HepG2 (cell line): ENCODE results near the gene ATG2B. TPM values are rescaled to one million over a fixed set of nuclear protein-coding genes. Genes with fewer than 3 reads are reported as not detected.

Source experiments
- ARID4A ChIP-seq: sonication (generic); formaldehyde crosslinking; IDR thresholded peaks from 2 replicates; pipeline ENCODE4 v1.5.0; 2020; ENCODE audit warnings: mild to moderate bottlenecking, missing genetic modification reagents, borderline replicate concordance
- BHLHE40 ChIP-seq: IDR thresholded peaks from 2 replicates; pipeline ENCODE4 v1.6.1; 2011; ENCODE audit warnings: low read length, improper control_type of control experiment
- CTCF ChIP-seq: sonication (generic); formaldehyde crosslinking; IDR thresholded peaks from 2 replicates; pipeline ENCODE4 v1.5.0; 2020; ENCODE audit warnings: mild to moderate bottlenecking, missing genetic modification reagents, moderate library complexity
- KAT7 ChIP-seq: IDR thresholded peaks from 2 replicates; pipeline ENCODE4 v1.6.1; 2018; ENCODE audit warnings: borderline replicate concordance, missing compliant biosample characterization
- MLX ChIP-seq: IDR thresholded peaks from 2 replicates; pipeline ENCODE4 v1.6.1; 2016
- SALL2 ChIP-seq: sonication (generic); formaldehyde crosslinking; IDR thresholded peaks from 2 replicates; pipeline ENCODE4 v1.8.1; 2023; ENCODE audit warnings: mild to moderate bottlenecking, missing genetic modification reagents, inconsistent platforms
- SAP130 ChIP-seq: IDR thresholded peaks from 2 replicates; pipeline ENCODE4 v1.6.1; 2016; ENCODE audit warnings: low read depth
- SIN3A ChIP-seq: IDR thresholded peaks from 2 replicates; pipeline ENCODE4 v1.6.1; 2011; ENCODE audit warnings: low read depth, mild to moderate bottlenecking, control low read depth, low read length, borderline replicate concordance
- ZBTB20 ChIP-seq: sonication (generic); formaldehyde crosslinking; IDR thresholded peaks from 2 replicates; pipeline ENCODE4 v1.8.1; 2023; ENCODE audit warnings: missing genetic modification reagents, low read depth, mild to moderate bottlenecking, borderline replicate concordance
- ZBTB8A ChIP-seq: sonication (generic); formaldehyde crosslinking; IDR thresholded peaks from 2 replicates; pipeline ENCODE4 v1.4.0; 2020; ENCODE audit warnings: mild to moderate bottlenecking, low read depth, missing genetic modification reagents, borderline replicate concordance
- ZNF142 ChIP-seq: sonication (generic); formaldehyde crosslinking; IDR thresholded peaks from 2 replicates; pipeline ENCODE4 v1.4.0; 2020; ENCODE audit warnings: missing genetic modification reagents
- ZNF431 ChIP-seq: sonication (generic); formaldehyde crosslinking; IDR thresholded peaks from 2 replicates; pipeline ENCODE4 v1.9.0; 2022; ENCODE audit warnings: missing genetic modification reagents, low read depth, mild to moderate bottlenecking, borderline replicate concordance
- ZNF501 ChIP-seq: sonication (generic); formaldehyde crosslinking; IDR thresholded peaks from 2 replicates; pipeline ENCODE4 v1.5.1; 2020; ENCODE audit warnings: mild to moderate bottlenecking, moderate library complexity, missing genetic modification reagents
- polyA plus RNA-seq, 8 experiments: library from polyadenylated mRNA; depleted of rRNA in 3 of 8; stranded (reverse) in 7 of 8; unstranded in 1 of 8; fragments of >200 nt; fragmentation: Illumina TruSeq in 4 of 8; extraction: Trizol in 4 of 8; gene quantifications; 2 replicates each; pipeline versions ENCODE4 v1.2.1 to v1.2.3, GENCODE V29; 2011 to 2016; ENCODE audit warnings: low read depth in 4 of 8, missing spikeins in 1 of 8, mixed read lengths in 1 of 8; ENCODE audit not compliant: insufficient read depth in 1 of 8
- total RNA-seq, 5 experiments: library from RNA; depleted of rRNA; stranded (reverse); fragments of >200 nt; fragmentation: Illumina TruSeq; extraction: Trizol; gene quantifications; 2 replicates each; pipeline ENCODE4 v1.2.3, GENCODE V29; 2016; ENCODE audit warnings: low read depth in 1 of 5

Gene ATG2B
- total and polyA plus RNA-seq, 2 of the 13 experiments (the other 11 are each of a cell fraction or from before 2014, with no cell fraction given) = 7.4 to 7.5 TPM

- TF ChIP-seq SALL2 (CRISPR knock-in tag) (no peak; the same call in 1 of the 2 replicates), SIN3A (peak; percentile 15; the same call in 1 of the 2 replicates), ZNF142 (CRISPR knock-in tag) (0 out of 2 replicates have a peak, but pooled peaks have one; percentile 36), ZBTB20 (CRISPR knock-in tag) (no peak), KAT7 (peak; percentile 61; the same call in 1 of the 2 replicates), ZNF501 (CRISPR knock-in tag) (peak; percentile 47; the same call in 1 of the 2 replicates), ZBTB8A (CRISPR knock-in tag) (no peak), ZNF431 (CRISPR knock-in tag) (no peak), MLX (CRISPR knock-in tag) (no peak), ARID4A (CRISPR knock-in tag) (0 out of 2 replicates have a peak, but pooled peaks have one; percentile 0), CTCF (no peak), BHLHE40 (no peak), SAP130 (CRISPR knock-in tag) (peak; percentile 56)
Observed at GRCh38 chr14:96363751-96364336, 703 bp upstream of the ATG2B start (continued).
